Keratinocyte (primary cell): ENCODE data around the gene DNAJC18. TPM values are rescaled to one million over a fixed set of nuclear protein-coding genes. Genes with fewer than 3 reads are reported as not detected.

Experiments used
- DNase-seq: peaks from one replicate; pipeline ENCODE4 v3.0.0-alpha.2; 2011; ENCODE audit warnings: low read depth, missing footprints, low spot score
- FAIRE-seq: peaks from 2 replicates; lab custom pipeline; 2011; peaks lifted over from hg19 to GRCh38; lab: Jason Lieb, UNC
- H2AFZ ChIP-seq: 2 replicates; pipeline ENCODE4 v1.6.0; 2012; ENCODE audit warnings: low read length, control low read depth, inconsistent platforms; ENCODE audit not compliant: control insufficient read depth
- H3K27ac ChIP-seq: 2 replicates; pipeline ENCODE4 v1.5.1; 2011; ENCODE audit warnings: low read length; ENCODE audit not compliant: control insufficient read depth, insufficient read depth
- H3K27me3 ChIP-seq: 3 replicates; pipeline ENCODE4 v1.6.0; 2011; ENCODE audit warnings: low read length; ENCODE audit not compliant: control insufficient read depth, insufficient read depth; ENCODE audit errors: extremely low read depth
- H3K36me3 ChIP-seq, 2 experiments: 2 replicates in 1 of 2; 3 replicates in 1 of 2; pipeline ENCODE4 v1.5.1; 2011; ENCODE audit warnings: low read length in 2 of 2, mild to moderate bottlenecking in 1 of 2; ENCODE audit not compliant: control insufficient read depth in 2 of 2, insufficient read depth in 2 of 2; ENCODE audit errors: extremely low read depth in 1 of 2
- H3K4me1 ChIP-seq: 3 replicates; pipeline ENCODE4 v1.5.1; 2011; ENCODE audit warnings: low read length; ENCODE audit not compliant: control insufficient read depth, insufficient read depth; ENCODE audit errors: extremely low read depth
- H3K4me2 ChIP-seq: 3 replicates; pipeline ENCODE4 v1.6.0; 2011; ENCODE audit warnings: low read depth, low read length; ENCODE audit not compliant: control insufficient read depth, insufficient read depth; ENCODE audit errors: extremely low read depth
- H3K4me3 ChIP-seq, 3 experiments: fragments of 200-600 bp in 1 of 3; sonication (generic) in 1 of 3; 2 replicates in 2 of 3; 3 replicates in 1 of 3; pipeline ENCODE4 v1.5.1; 2011 to 2016; ENCODE audit warnings: low read length in 3 of 3, mild to moderate bottlenecking in 3 of 3, control low read depth in 2 of 3, inconsistent platforms in 1 of 3, low read depth in 1 of 3, mixed read lengths in 1 of 3, mixed run types in 1 of 3, moderate library complexity in 1 of 3; ENCODE audit not compliant: control insufficient read depth in 2 of 3, insufficient read depth in 2 of 3; ENCODE audit errors: extremely low read depth in 1 of 3
- H3K79me2 ChIP-seq: 2 replicates; pipeline ENCODE4 v1.6.0; 2012; ENCODE audit warnings: low read length; ENCODE audit not compliant: control insufficient read depth, insufficient read depth
- H3K9ac ChIP-seq: 3 replicates; pipeline ENCODE4 v1.6.0; 2011; ENCODE audit warnings: low read length; ENCODE audit not compliant: control insufficient read depth, insufficient read depth; ENCODE audit errors: extremely low read depth
- H3K9me1 ChIP-seq: 3 replicates; pipeline ENCODE4 v1.6.0; 2011; ENCODE audit warnings: low read length; ENCODE audit not compliant: control insufficient read depth, insufficient read depth; ENCODE audit errors: extremely low read depth
- H3K9me3 ChIP-seq: 2 replicates; pipeline ENCODE4 v1.5.1; 2012; ENCODE audit warnings: low read depth, low read length; ENCODE audit not compliant: control insufficient read depth
- H4K20me1 ChIP-seq: 3 replicates; pipeline ENCODE4 v1.6.0; 2011; ENCODE audit warnings: low read length; ENCODE audit not compliant: control insufficient read depth, insufficient read depth; ENCODE audit errors: extremely low read depth
- CTCF ChIP-seq, 3 experiments: IDR thresholded peaks in 1 of 3; conservative IDR thresholded peaks in 1 of 3; optimal IDR thresholded peaks in 1 of 3; 2 replicates in 2 of 3; 3 replicates in 1 of 3; pipeline versions ENCODE3 to v1.5.1; 2011; ENCODE audit warnings: low read length in 3 of 3, mild to moderate bottlenecking in 3 of 3, moderate library complexity in 2 of 3, control low read depth in 1 of 3, inconsistent platforms in 1 of 3; ENCODE audit not compliant: insufficient read depth in 2 of 3; ENCODE audit errors: extremely low read depth in 1 of 3
- EZH2 ChIP-seq: IDR thresholded peaks from one replicate; pipeline ENCODE4 v1.6.1; 2012; ENCODE audit warnings: inconsistent platforms, mild to moderate bottlenecking, low read length, moderate library complexity
- dilution Hi-C: fragments of 300-500 bp; cut with MboI; formaldehyde crosslinking; loops from one replicate; pipeline ENCODE4 v1.7.0; 2020; ENCODE audit warnings: low sequenced_read_pairs; ENCODE audit not compliant: extremely low pct_ligation_motif_present
- polyA plus RNA-seq, 5 experiments: library from polyadenylated mRNA; depleted of rRNA in 3 of 5; stranded (reverse) in 3 of 5; stranded (forward) in 1 of 5; unstranded in 1 of 5; fragments of >200 nt; gene quantifications; 1 replicate in 1 of 5; 2 replicates in 3 of 5; 3 replicates in 1 of 5; pipeline versions ENCODE4 v1.2.1 to v1.2.3, GENCODE V29; 2011 to 2012; ENCODE audit warnings: missing spikeins in 2 of 5, low read depth in 1 of 5, low replicate concordance in 1 of 5

Gene DNAJC18
- polyA plus RNA-seq, 1 donor (not counting 4 experiments of a cell fraction or from before 2014, with no cell fraction given), result 6.6 TPM

GRCh38 chr5:139419226-139420192 lies 19.8 kb downstream of the DNAJC18 start:
- Histone ChIP-seq H3K9me1 (no peaks in the 10 kb centered on the region), H2AFZ (no peak overlapping the region), H3K9me3 (no peaks in the 10 kb centered on the region), H3K27me3 (no peaks in the 10 kb centered on the region), H3K4me2 (no peak overlapping the region), H3K36me3 (peaks cover 0 to 2% of the 10 kb centered on the region in 2 experiments), H3K4me1 (peaks cover 24% of the 10 kb centered on the region), H3K79me2 (no peaks in the 10 kb centered on the region), H3K4me3 (no peak overlapping the region), H3K27ac (no peak overlapping the region), H4K20me1 (no peaks in the 10 kb centered on the region), H3K9ac (no peak overlapping the region)
- FAIRE-seq (no peak), DNase-seq (no peak)
- dilution Hi-C loops, result no loop called here
- no peak for TF ChIP-seq CTCF (optimal IDR thresholded peaks at IDR 0.05 in 1 of 3, IDR thresholded peaks at IDR 0.05 in 1 of 3, conservative IDR thresholded peaks at IDR 0.05 in 1 of 3; ENCODE audit: extremely low read depth in 1 of 3, insufficient read depth in 2 of 3, low read length in 3 of 3)
- no peak for TF ChIP-seq EZH2

- FAIRE-seq (no peak), DNase-seq (no peak)
- Histone ChIP-seq H3K79me2 (no peaks in the 10 kb centered on the region), H3K9me1 (no peaks in the 10 kb centered on the region), H3K9ac (no peak overlapping the region), H3K36me3 (peaks cover 0 to 2% of the 10 kb centered on the region in 2 experiments), H3K9me3 (no peaks in the 10 kb centered on the region), H2AFZ (no peak overlapping the region), H3K4me1 (peaks cover 31% of the 10 kb centered on the region), H4K20me1 (no peaks in the 10 kb centered on the region), H3K4me3 (no peak overlapping the region), H3K27me3 (no peaks in the 10 kb centered on the region), H3K4me2 (no peak overlapping the region), H3K27ac (no peak overlapping the region)
- dilution Hi-C loops, result no loop called here
- TF ChIP-seq CTCF (optimal IDR thresholded peaks at IDR 0.05 in 1 of 3, IDR thresholded peaks at IDR 0.05 in 1 of 3, conservative IDR thresholded peaks at IDR 0.05 in 1 of 3; ENCODE audit: extremely low read depth in 1 of 3, insufficient read depth in 2 of 3, low read length in 3 of 3) (no peak), EZH2 (no peak)
Observed at GRCh38 chr5:139418793-139419192, 20.5 kb downstream of the DNAJC18 start.
